NT2/D1 (cell line): ENCODE data around the gene HK1.

Source experiments
- SUZ12 ChIP-seq: IDR thresholded peaks from 2 replicates; pipeline ENCODE4 v1.6.1; 2011; ENCODE audit not compliant: insufficient read length, insufficient read depth; ENCODE audit errors: extremely low read depth
- YY1 ChIP-seq: IDR thresholded peaks from 2 replicates; pipeline ENCODE4 v1.6.1; 2011; ENCODE audit not compliant: insufficient read length, insufficient read depth
- ZNF274 ChIP-seq: IDR thresholded peaks from 2 replicates; pipeline ENCODE4 v1.6.1; 2011; ENCODE audit warnings: mild to moderate bottlenecking, low read depth, low read length

GRCh38 chr10:69243817-69244216, 34.5 kb upstream of the HK1 start:
- TF ChIP-seq SUZ12 (no peak), YY1 (no peak), ZNF274 (no peak)
